RKO (cell line): Measurements from ENCODE around the gene PROSER3.

Source experiments
- DNase-seq: peaks from one replicate; pipeline ENCODE4 v3.0.0-alpha.2; 2016; ENCODE audit warnings: low spot score

The PROSER3 gene

GRCh38 chr19:35757749-35758608, at the start of gene PROSER3:
Gene PROSER3, plus strand, starts transcription at chr19:35758176. Its CDS starts 40 bp downstream, at chr19:35758216.
- peak; percentile 100 for DNase-seq

GRCh38 chr19:35708391-35708790, 49.6 kb upstream of the PROSER3 start:
- no peak for DNase-seq

GRCh38 chr19:35710784-35711723, 46.9 kb upstream of the PROSER3 start:
- DNase-seq = no peak

GRCh38 chr19:35712567-35713505, 45.1 kb upstream of the PROSER3 start:
- DNase-seq = no peak

- DNase-seq = no peak
These were observed 44.5 kb upstream of the PROSER3 start for GRCh38 chr19:35713506-35713850.

- no peak for DNase-seq
These were observed 44.0 kb upstream of the PROSER3 start for GRCh38 chr19:35713904-35714495.

- DNase-seq = no peak
These were observed 43.2 kb upstream of the PROSER3 start for GRCh38 chr19:35714601-35715354.

- no peak for DNase-seq
These were observed 42.6 kb upstream of the PROSER3 start for GRCh38 chr19:35715355-35715809.

- no peak for DNase-seq
These were observed 41.8 kb upstream of the PROSER3 start for GRCh38 chr19:35715981-35716800.

GRCh38 chr19:35716801-35717664, 40.9 kb upstream of the PROSER3 start:
- DNase-seq = peak; percentile 96

GRCh38 chr19:35717665-35718344, 40.2 kb upstream of the PROSER3 start, which contains the start of gene KMT2B:
Gene KMT2B, plus strand, starts transcription at chr19:35718003. Its CDS starts 16 bp downstream, at chr19:35718019.
- DNase-seq = no peak

GRCh38 chr19:35718345-35719041, 39.5 kb upstream of the PROSER3 start:
- DNase-seq = peak; percentile 24

- DNase-seq = no peak
These were observed 38.4 kb upstream of the PROSER3 start for GRCh38 chr19:35719402-35720162.

- DNase-seq = no peak
These were observed 37.8 kb upstream of the PROSER3 start for GRCh38 chr19:35720163-35720524.

GRCh38 chr19:35720648-35721047, 37.3 kb upstream of the PROSER3 start:
- DNase-seq = no peak

GRCh38 chr19:35721374-35721773, 36.6 kb upstream of the PROSER3 start:
- DNase-seq = no peak

- DNase-seq = no peak
These were observed 35.5 kb upstream of the PROSER3 start for GRCh38 chr19:35722461-35722860.
